ENCODE results near the gene CCDC85A.

Gene CCDC85A

DNA sequence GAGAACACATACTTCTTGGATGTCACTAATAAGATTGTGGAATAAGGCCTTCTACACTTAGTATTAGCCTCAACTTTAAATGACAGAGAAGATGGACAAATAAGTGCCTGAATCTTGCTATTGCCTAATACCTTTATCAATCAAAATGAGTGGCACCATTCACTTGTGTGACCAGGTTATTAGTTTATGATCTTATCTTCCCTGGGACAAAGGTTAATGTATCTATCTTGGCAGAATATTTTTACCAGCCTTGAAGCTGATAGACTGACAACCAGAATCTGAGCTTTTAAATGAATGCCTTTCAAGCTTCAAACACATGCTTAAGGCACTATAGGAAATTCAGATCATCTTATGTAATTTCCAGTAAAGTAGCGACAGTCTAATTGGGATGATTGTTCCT lies 202.9 kb downstream of the CCDC85A start:
- no peaks in the 10 kb centered on the region for H3K36me3 ChIP-seq (ENCODE audit: control insufficient read depth in 2 of 2, insufficient read depth in 2 of 2, low read length in 2 of 2)
- H3K9ac ChIP-seq (ENCODE audit: low read length in 2 of 2) = no peak overlapping the region
- no peaks in the 10 kb centered on the region for H3K4me1 ChIP-seq (ENCODE audit: control insufficient read depth, insufficient read depth, low read length)
- H3K27me3 ChIP-seq (ENCODE audit: control insufficient read depth in 1 of 2, insufficient read depth in 2 of 2, low read length in 2 of 2) = no peaks in the 10 kb centered on the region
- H3K27ac ChIP-seq (ENCODE audit: low read length) = no peak overlapping the region
- H3K4me3 ChIP-seq (ENCODE audit: low read length in 2 of 2) = no peak overlapping the region
- no peaks in the 10 kb centered on the region for H3K9me3 ChIP-seq (ENCODE audit: control insufficient read depth in 2 of 2, low read length in 2 of 2)

DNA sequence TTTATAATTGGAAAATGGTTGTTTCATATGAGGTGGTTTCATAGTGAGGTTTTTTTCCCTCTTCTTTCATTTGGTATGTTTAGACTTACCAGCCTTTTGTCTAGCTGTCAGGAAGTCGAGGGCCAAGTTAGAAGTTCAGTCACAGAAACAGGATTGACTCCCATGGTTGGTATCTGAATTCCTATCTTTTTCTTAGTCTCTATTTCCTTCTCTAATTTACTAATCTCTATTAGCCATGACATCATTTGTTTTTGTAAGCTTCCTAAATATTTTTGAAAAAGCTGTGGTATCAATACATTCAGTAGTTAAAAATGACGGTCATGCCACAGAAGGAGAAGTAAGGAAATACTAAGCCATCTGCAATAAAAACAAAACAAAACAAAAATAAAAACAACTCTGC lies 206.9 kb downstream of the CCDC85A start:
- Histone ChIP-seq H3K27ac (ENCODE audit: low read length) (no peak overlapping the region), H3K9ac (ENCODE audit: low read length in 2 of 2) (no peak overlapping the region), H3K9me3 (ENCODE audit: control insufficient read depth in 2 of 2, low read length in 2 of 2) (no peaks in the 10 kb centered on the region), H3K36me3 (ENCODE audit: control insufficient read depth in 2 of 2, insufficient read depth in 2 of 2, low read length in 2 of 2) (no peaks in the 10 kb centered on the region), H3K27me3 (ENCODE audit: control insufficient read depth in 1 of 2, insufficient read depth in 2 of 2, low read length in 2 of 2) (no peaks in the 10 kb centered on the region), H3K4me3 (ENCODE audit: low read length in 2 of 2) (no peak overlapping the region), H3K4me1 (ENCODE audit: control insufficient read depth, insufficient read depth, low read length) (no peaks in the 10 kb centered on the region)

DNA sequence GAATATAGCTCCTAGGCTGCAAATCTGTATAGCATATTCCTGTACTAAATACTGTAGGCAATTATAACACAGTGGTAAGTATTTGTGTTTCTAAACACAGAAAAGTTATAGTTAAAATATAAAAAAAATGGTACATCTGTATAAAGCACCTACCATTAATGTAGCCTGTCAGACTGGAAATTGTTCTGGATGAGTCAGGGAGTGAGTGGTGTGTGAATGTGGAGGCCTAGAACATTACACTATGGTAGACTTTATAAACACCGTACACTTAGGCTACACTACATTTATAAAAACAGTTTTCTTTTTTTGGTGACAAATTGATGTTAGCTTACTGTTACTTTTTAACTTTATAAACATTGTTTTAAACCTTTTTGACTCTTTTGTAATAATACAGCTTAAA lies 226.3 kb downstream of the CCDC85A start:
- Histone ChIP-seq H3K4me1 (ENCODE audit: control insufficient read depth, insufficient read depth, low read length) (no peaks in the 10 kb centered on the region), H3K27me3 (ENCODE audit: control insufficient read depth in 1 of 2, insufficient read depth in 2 of 2, low read length in 2 of 2) (no peaks in the 10 kb centered on the region), H3K36me3 (ENCODE audit: control insufficient read depth in 2 of 2, insufficient read depth in 2 of 2, low read length in 2 of 2) (no peaks in the 10 kb centered on the region), H3K27ac (ENCODE audit: low read length) (no peak overlapping the region), H3K9me3 (ENCODE audit: control insufficient read depth in 2 of 2, low read length in 2 of 2) (no peaks in the 10 kb centered on the region), H3K9ac (ENCODE audit: low read length in 2 of 2) (no peak overlapping the region), H3K4me3 (ENCODE audit: low read length in 2 of 2) (no peak overlapping the region)

- H3K9me3 ChIP-seq (ENCODE audit: control insufficient read depth in 2 of 2, low read length in 2 of 2) = no peaks in the 10 kb centered on the region
- H3K27ac ChIP-seq (ENCODE audit: low read length) = no peak overlapping the region
- no peak overlapping the region for H3K4me3 ChIP-seq (ENCODE audit: low read length in 2 of 2)
- H3K9ac ChIP-seq (ENCODE audit: low read length in 2 of 2) = no peak overlapping the region
- no peaks in the 10 kb centered on the region for H3K36me3 ChIP-seq (ENCODE audit: control insufficient read depth in 2 of 2, insufficient read depth in 2 of 2, low read length in 2 of 2)
- H3K4me1 ChIP-seq (ENCODE audit: control insufficient read depth, insufficient read depth, low read length) = no peaks in the 10 kb centered on the region
- H3K27me3 ChIP-seq (ENCODE audit: control insufficient read depth in 1 of 2, insufficient read depth in 2 of 2, low read length in 2 of 2) = no peaks in the 10 kb centered on the region
These were observed 232.8 kb downstream of the CCDC85A start for GRCh38 chr2:56416500-56417176.

Data from stomach smooth muscle (tissue), 2 donors.